GM12801 (cell line): Measurements from ENCODE around the gene UBC.

ENCODE experiments used
- CTCF ChIP-seq: IDR thresholded peaks from one replicate; pipeline ENCODE4 v1.5.1; 2011; ENCODE audit warnings: control low read depth; ENCODE audit not compliant: insufficient read length; ENCODE audit errors: extremely low read depth

Gene UBC

GRCh38 chr12:124915239-124916236, 1.1 kb upstream of the UBC start:
- no peak for TF ChIP-seq CTCF

GRCh38 chr12:124913474-124914391, 717 bp downstream of the UBC start:
- TF ChIP-seq CTCF: no peak

- no peak for TF ChIP-seq CTCF
Observed at GRCh38 chr12:124910561-124911478, 3.6 kb downstream of the UBC start.

- no peak for TF ChIP-seq CTCF
Observed at GRCh38 chr12:124909831-124910560, 4.5 kb downstream of the UBC start.

GRCh38 chr12:124906606-124907261, 7.7 kb downstream of the UBC start:
- TF ChIP-seq CTCF: peak; percentile 88
